Neutrophil (primary cell): ENCODE measurements around the gene SURF1.
"Not testable (repeated sequence)": the region's sequence is repeated elsewhere in the genome, so short reads cannot be mapped to it uniquely, and the experiment has no call there.

ENCODE experiments used
- H3K27ac ChIP-seq: fragments of 200-600 bp; sonication (generic); 2 replicates; pipeline ENCODE4 v1.5.1; 2016; ENCODE audit warnings: mild to moderate bottlenecking, moderate library complexity
- H3K27me3 ChIP-seq: fragments of 200-600 bp; sonication (generic); 2 replicates; pipeline ENCODE4 v1.6.0; 2016; ENCODE audit warnings: mild to moderate bottlenecking
- H3K36me3 ChIP-seq: fragments of 200-600 bp; sonication (generic); 2 replicates; pipeline ENCODE4 v1.5.1; 2017
- H3K4me1 ChIP-seq, 2 experiments: fragments of 200-600 bp in 1 of 2; sonication (generic) in 1 of 2; 1 replicate in 1 of 2; 2 replicates in 1 of 2; pipeline versions ENCODE4 v1.5.1 to v1.6.1; 2013 to 2016; ENCODE audit warnings: low read depth in 1 of 2, low read length in 1 of 2, mild to moderate bottlenecking in 1 of 2, moderate library complexity in 1 of 2; ENCODE audit not compliant: control insufficient read depth in 1 of 2, insufficient read depth in 1 of 2
- H3K4me3 ChIP-seq, 2 experiments: fragments of 200-600 bp in 1 of 2; sonication (generic) in 1 of 2; 1 replicate in 1 of 2; 2 replicates in 1 of 2; pipeline ENCODE4 v1.5.1; 2013 to 2016; ENCODE audit warnings: low read depth in 1 of 2, low read length in 1 of 2, mild to moderate bottlenecking in 1 of 2, moderate library complexity in 1 of 2
- H3K9me3 ChIP-seq: fragments of 200-600 bp; sonication (generic); 2 replicates; pipeline ENCODE4 v1.5.1; 2016
- CTCF ChIP-seq: fragments of 200-600 bp; sonication (generic); IDR thresholded peaks from 2 replicates; pipeline ENCODE4 v1.5.1; 2016; ENCODE audit warnings: antibody characterized with exemption

The SURF1 gene

DNA sequence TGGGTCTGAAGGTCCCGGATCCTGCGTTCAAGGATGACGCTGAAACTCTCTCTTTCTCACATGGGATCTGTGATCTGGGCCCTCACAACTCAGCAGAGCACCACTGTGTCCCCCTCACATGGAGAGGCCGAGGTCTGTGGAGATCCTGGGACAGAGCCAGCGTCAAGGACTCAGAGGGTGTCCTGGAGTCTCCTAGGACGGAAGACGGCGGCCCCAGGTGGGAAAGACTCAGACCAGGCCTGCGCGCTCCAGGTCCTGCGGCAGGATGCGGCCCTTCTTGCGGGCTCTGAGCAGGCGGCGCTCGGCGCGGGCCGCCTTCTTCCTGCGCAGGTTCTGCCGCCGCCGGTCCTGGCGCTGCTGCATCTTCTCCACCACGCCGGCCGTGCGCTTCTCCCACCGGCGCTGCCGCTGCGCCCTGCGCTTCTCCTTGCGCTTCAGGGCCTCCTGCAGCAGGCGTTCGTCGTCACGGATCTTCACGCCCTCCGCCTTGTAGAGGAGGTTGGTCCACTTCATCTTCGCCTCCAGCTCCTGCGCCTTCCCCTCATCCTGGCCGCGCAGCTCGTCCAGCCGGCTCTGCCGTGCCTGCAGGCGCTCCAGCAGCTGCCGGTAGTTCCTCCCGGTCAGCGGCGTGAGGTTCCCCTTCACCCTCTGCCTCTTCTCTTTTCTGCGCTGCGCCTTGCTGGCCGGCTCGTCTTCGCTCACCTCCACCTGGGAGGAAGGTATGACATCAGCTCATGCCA is 24.5 kb downstream of the SURF1 start:
- TF ChIP-seq CTCF = no peak
- H3K27me3 ChIP-seq = no peaks in the 10 kb centered on the region
- peaks cover 22 to 26% of the 10 kb centered on the region in 2 experiments for H3K4me1 ChIP-seq
- peaks cover 49% of the 10 kb centered on the region for H3K36me3 ChIP-seq
- no peak overlapping the region for H3K27ac ChIP-seq
- no peak overlapping the region for H3K4me3 ChIP-seq
- no peaks in the 10 kb centered on the region for H3K9me3 ChIP-seq

GRCh38 chr9:133331221-133331620 is 25.1 kb downstream of the SURF1 start:
- Histone ChIP-seq H3K9me3 (no peaks in the 10 kb centered on the region), H3K4me1 (peaks cover 17 to 20% of the 10 kb centered on the region in 2 experiments), H3K4me3 (no peak overlapping the region), H3K36me3 (peaks cover 49% of the 10 kb centered on the region), H3K27ac (no peak overlapping the region), H3K27me3 (no peaks in the 10 kb centered on the region)
- no peak for TF ChIP-seq CTCF

DNA sequence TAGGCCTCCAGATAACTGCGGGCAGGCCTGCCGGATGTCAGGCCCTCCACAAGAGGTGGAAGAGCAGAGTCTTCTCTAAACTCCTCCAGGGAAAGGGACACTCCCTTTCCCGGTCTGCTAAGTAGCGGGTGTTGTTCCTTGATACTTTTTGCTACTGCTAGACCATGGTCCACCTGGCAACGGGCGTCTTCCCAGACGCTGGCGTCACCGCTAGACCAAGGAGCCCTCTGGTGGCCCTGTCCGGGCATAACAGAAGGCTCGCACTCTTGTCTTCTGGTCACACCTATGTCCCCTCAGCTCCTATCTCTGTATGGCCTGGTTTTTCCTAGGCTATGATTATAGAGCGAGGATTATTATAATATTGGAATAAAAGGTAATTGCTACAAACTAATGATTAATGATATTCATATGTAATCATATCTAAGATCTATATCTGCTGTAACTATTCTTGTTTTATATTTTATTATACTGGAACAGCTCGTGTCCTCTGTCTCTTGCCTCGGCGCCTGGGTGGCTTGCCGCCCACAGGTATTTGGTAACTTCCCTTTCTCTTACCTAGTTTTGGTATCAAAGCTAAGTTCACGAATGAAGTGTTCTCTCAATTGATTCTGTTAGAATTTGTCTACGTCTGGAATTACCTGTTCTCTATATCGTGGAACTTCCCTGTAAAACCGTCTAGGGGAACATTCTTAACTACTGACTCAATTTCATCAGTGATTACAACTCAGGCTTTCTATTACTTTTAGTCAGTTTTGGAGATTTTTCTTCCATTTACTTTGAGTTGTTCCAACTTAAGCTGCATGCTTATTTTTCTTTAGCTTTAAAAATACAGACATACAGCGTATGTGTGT is 26.8 kb downstream of the SURF1 start:
- Histone ChIP-seq H3K36me3 (peaks cover 46% of the 10 kb centered on the region), H3K27ac (peak overlapping the region; percentile 8)
- H3K4me3 ChIP-seq = not testable (repeated sequence)

GRCh38 chr9:133327834-133328484 is 28.3 kb downstream of the SURF1 start:
- H3K27ac ChIP-seq = no peak overlapping the region
- H3K4me3 ChIP-seq = no peak overlapping the region
- no peak for TF ChIP-seq CTCF
- H3K27me3 ChIP-seq = peaks cover 5% of the 10 kb centered on the region
- peaks cover 0 to 3% of the 10 kb centered on the region in 2 experiments for H3K4me1 ChIP-seq
- H3K9me3 ChIP-seq = no peaks in the 10 kb centered on the region
- peaks cover 30% of the 10 kb centered on the region for H3K36me3 ChIP-seq

More for the DNA sequence above, 26.8 kb downstream of the SURF1 start:
- not testable (repeated sequence) for H3K4me1 ChIP-seq, H3K9me3 ChIP-seq, H3K27me3 ChIP-seq

DNA sequence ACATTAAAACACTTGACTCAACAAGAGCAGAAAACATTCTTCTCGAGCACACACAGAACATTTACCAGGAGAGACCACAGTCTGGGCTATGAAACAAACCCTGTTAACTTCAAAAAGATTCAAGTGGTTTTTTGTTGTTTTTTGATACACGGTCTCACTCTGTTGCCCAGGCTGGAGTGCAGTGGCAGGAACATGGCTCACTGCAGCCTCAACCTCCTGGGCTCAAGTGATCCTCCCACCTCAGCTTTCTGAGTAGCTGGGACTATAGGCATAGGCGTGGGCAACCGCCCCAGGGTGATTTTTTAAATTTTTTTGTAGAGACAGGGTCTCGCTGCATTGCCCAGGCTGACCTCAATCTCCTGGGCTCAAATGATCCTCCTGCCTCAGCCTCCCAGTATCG is 29.3 kb downstream of the SURF1 start:
- not testable (repeated sequence) for H3K4me3 ChIP-seq, H3K4me1 ChIP-seq, H3K27ac ChIP-seq, H3K9me3 ChIP-seq
- Histone ChIP-seq H3K27me3 (peaks cover 12% of the 10 kb centered on the region), H3K36me3 (peaks cover 21% of the 10 kb centered on the region)

GRCh38 chr9:133323991-133324703 is 32.1 kb downstream of the SURF1 start:
- no peak overlapping the region for H3K4me3 ChIP-seq
- H3K27ac ChIP-seq = no peak overlapping the region
- H3K27me3 ChIP-seq = peaks cover 12% of the 10 kb centered on the region
- H3K4me1 ChIP-seq = no peaks in the 10 kb centered on the region
- no peaks in the 10 kb centered on the region for H3K9me3 ChIP-seq
- H3K36me3 ChIP-seq = no peaks in the 10 kb centered on the region
- TF ChIP-seq CTCF = no peak
